K562 (cell line): ENCODE results near the gene PTPN20. TPM values are rescaled to one million over a fixed set of nuclear protein-coding genes. Genes with fewer than 3 reads are reported as not detected.
"Not testable (repeated sequence)": the region's sequence is repeated elsewhere in the genome, so short reads cannot be mapped to it uniquely, and the experiment has no call there.

Source experiments
- ATAC-seq: fragments of 200-7000 bp; cut with Tn5 transposase; 3 replicates; pipeline ENCODE4 v1.9.1; 2020; ENCODE audit warnings: moderate library complexity
- BruUV-seq: library from RNA; stranded (reverse); fragments of 400-500 nt; replicated peaks from 2 replicates; lab custom pipeline; 2021; lab: Mats Ljungman, UMichigan
- CTCF ChIA-PET: fragments of 300-600 bp; formaldehyde crosslinking; extraction: SDS; loops from one replicate; lab custom pipeline; 2021; ENCODE audit warnings: low intra/inter-chr PET ratio; lab: Yijun Ruan, JAX
- POLR2A ChIA-PET: fragments of 300-600, 350-650 bp; sonication (Branson Sonifier 250); formaldehyde crosslinking; extraction: SDS; loops from one replicate; lab custom pipeline; 2021; ENCODE audit warnings: antibody characterized with exemption, inconsistent platforms; lab: Yijun Ruan, JAX
- DNase-seq, 4 experiments: peaks; one replicate each; pipeline versions ENCODE4 v3.0.0 to v3.0.0-alpha.2; 2011 to 2018; ENCODE audit warnings: low spot score in 3 of 4, mixed read lengths in 3 of 4; ENCODE audit errors: extremely low read depth in 1 of 4
- FAIRE-seq: peaks from 2 replicates; lab custom pipeline; 2011; peaks lifted over from hg19 to GRCh38; lab: Jason Lieb, UNC
- H2AFZ ChIP-seq: 2 replicates; pipeline ENCODE4 v1.6.0; 2011; ENCODE audit warnings: low read depth, low read length, control low read depth, inconsistent platforms
- H3K27ac ChIP-seq: fragments of 200-600 bp; 3 replicates; pipeline ENCODE4 v1.8.0; 2011; ENCODE audit warnings: low read depth, mild to moderate bottlenecking, control low read depth, inconsistent platforms, low read length, moderate library complexity, mixed read lengths; ENCODE audit errors: extremely low read depth
- H3K27me3 ChIP-seq, 2 experiments: fragments of 300-600 bp in 1 of 2; 2 replicates in 1 of 2; 3 replicates in 1 of 2; pipeline versions ENCODE4 v1.6.0 to v1.8.0; 2011; ENCODE audit warnings: inconsistent platforms in 2 of 2, low read length in 2 of 2, mild to moderate bottlenecking in 1 of 2, mixed read lengths in 1 of 2, moderate library complexity in 1 of 2; ENCODE audit not compliant: control insufficient read depth in 2 of 2, insufficient read depth in 2 of 2
- H3K36me3 ChIP-seq: fragments of 300-600 bp; 3 replicates; pipeline ENCODE4 v1.8.0; 2011; ENCODE audit warnings: mild to moderate bottlenecking, low read length, inconsistent platforms; ENCODE audit not compliant: control insufficient read depth, insufficient read depth
- H3K4me1 ChIP-seq, 2 experiments: fragments of 200-600 bp in 1 of 2; replicated peaks in 1 of 2; 2 replicates in 1 of 2; 3 replicates in 1 of 2; pipeline versions ENCODE4 v1.5.1 to v1.8.0; 2011; ENCODE audit warnings: inconsistent platforms in 2 of 2, low read length in 2 of 2, mild to moderate bottlenecking in 1 of 2, mixed read lengths in 1 of 2, moderate library complexity in 1 of 2; ENCODE audit not compliant: control insufficient read depth in 2 of 2, insufficient read depth in 2 of 2
- H3K4me2 ChIP-seq: 2 replicates; pipeline ENCODE4 v1.6.1; 2011; ENCODE audit warnings: low read length, control low read depth, inconsistent platforms, mixed read lengths; ENCODE audit not compliant: insufficient read depth
- H3K4me3 ChIP-seq: fragments of 200-600 bp; sonication (generic), shearing (Covaris generic); 2 replicates; pipeline ENCODE4 v1.5.1; 2016; ENCODE audit warnings: control low read depth, inconsistent platforms
- H3K79me2 ChIP-seq: fragments of 200-600 bp; 3 replicates; pipeline ENCODE4 v1.8.0; 2011; ENCODE audit warnings: low read length, inconsistent platforms; ENCODE audit not compliant: control insufficient read depth, insufficient read depth
- H3K9ac ChIP-seq, 2 experiments: 2 replicates each; pipeline versions ENCODE4 v1.6.0 to v1.6.1; 2011; ENCODE audit warnings: low read depth in 2 of 2, low read length in 2 of 2, control low read depth in 1 of 2, inconsistent platforms in 1 of 2, mild to moderate bottlenecking in 1 of 2, mixed read lengths in 1 of 2; ENCODE audit not compliant: insufficient read depth in 1 of 2
- H3K9me1 ChIP-seq: one replicate; pipeline ENCODE4 v1.6.0; 2011; ENCODE audit warnings: inconsistent platforms, mild to moderate bottlenecking, low read length, moderate library complexity; ENCODE audit not compliant: control insufficient read depth, insufficient read depth
- H3K9me3 ChIP-seq: replicated peaks from 2 replicates; pipeline ENCODE4 v1.5.1; 2011; ENCODE audit warnings: low read depth, low read length, inconsistent platforms; ENCODE audit not compliant: control insufficient read depth, insufficient read depth
- H4K20me1 ChIP-seq: replicated peaks from 2 replicates; pipeline ENCODE4 v1.6.1; 2011; ENCODE audit warnings: low read length, inconsistent platforms, mixed read lengths; ENCODE audit not compliant: control insufficient read depth, insufficient read depth
- WGBS: fragments of 100-300 bp; shearing (Covaris generic); methylation state at CpG from one replicate; pipeline ENCODE4 v1.1.6; 2016; ENCODE audit warnings: low coverage, mixed read lengths; ENCODE audit not compliant: insufficient coverage; ENCODE audit errors: missing lambda C conversion rate; 5-methylcytosine and 5-hydroxymethylcytosine counted together
- in situ Hi-C: fragments of 300-500 bp; cut with MboI; formaldehyde crosslinking; loops from 4 replicates; pipeline ENCODE4 v1.15.0; 2018; ENCODE audit warnings: inconsistent platforms, mixed read lengths
- intact Hi-C: fragments of 100-400 bp; cut with micrococcal nuclease; formaldehyde crosslinking; loops from 2 replicates; pipeline ENCODE4 v1.14.2; 2022
- polyA plus RNA-seq, 8 experiments: library from polyadenylated mRNA; depleted of rRNA in 4 of 8; stranded (reverse) in 5 of 8; unstranded in 3 of 8; fragments of >200 nt; fragmentation: Nextera tagmentation in 2 of 8; fragmentation: Illumina TruSeq in 1 of 8; extraction: Ambion mirVana in 2 of 8; extraction: Trizol in 1 of 8; gene quantifications; 2 replicates each; pipeline versions ENCODE4 v1.2.1 to v1.2.3, GENCODE V29; 2011 to 2014; ENCODE audit warnings: inconsistent platforms in 1 of 8, missing spikeins in 1 of 8
- total RNA-seq, 7 experiments: library from RNA; depleted of rRNA in 6 of 7; stranded (reverse); fragments of >200 nt in 6 of 7; fragmentation: Illumina TruSeq in 2 of 7; extraction: Trizol in 2 of 7; gene quantifications; 2 replicates each; pipeline versions ENCODE4 v1.2.1 to v1.2.3, GENCODE V29; 2011 to 2021; ENCODE audit warnings: low replicate concordance in 1 of 7

The PTPN20 gene
- total and polyA plus RNA-seq, 9 of the 15 experiments (the other 6 are each of a cell fraction or from before 2014, with no cell fraction given): 0.03 to 0.18 (median 0.10) TPM; not detected in 6

GRCh38 chr10:46922498-46922897, 11.3 kb downstream of the PTPN20 start:
- H3K36me3 ChIP-seq, H3K27me3 ChIP-seq, H4K20me1 ChIP-seq, H3K79me2 ChIP-seq, POLR2A ChIA-PET, ATAC-seq, H3K27ac ChIP-seq, in situ Hi-C loops, H3K9me3 ChIP-seq, H3K4me1 ChIP-seq, CTCF ChIA-PET, intact Hi-C loops, BruUV-seq, H3K9me1 ChIP-seq, H2AFZ ChIP-seq, H3K4me2 ChIP-seq, H3K4me3 ChIP-seq, H3K9ac ChIP-seq, FAIRE-seq, DNase-seq: not testable (repeated sequence)
- 0% methylated on average over 1 of the region's 2 CpGs for WGBS

GRCh38 chr10:46925156-46925555, 13.9 kb downstream of the PTPN20 start:
- H3K4me3 ChIP-seq, H4K20me1 ChIP-seq, in situ Hi-C loops, H3K27me3 ChIP-seq, H2AFZ ChIP-seq, H3K27ac ChIP-seq, H3K4me1 ChIP-seq, BruUV-seq, FAIRE-seq, H3K79me2 ChIP-seq, ATAC-seq, H3K36me3 ChIP-seq, CTCF ChIA-PET, intact Hi-C loops, DNase-seq, H3K9ac ChIP-seq, H3K9me3 ChIP-seq, H3K4me2 ChIP-seq, POLR2A ChIA-PET, H3K9me1 ChIP-seq: not testable (repeated sequence)
- no CpG with 5 or more reads among the region's 2 CpGs for WGBS

GRCh38 chr10:46925853-46926252, 14.6 kb downstream of the PTPN20 start:
- DNase-seq (peak in 1 of 4 experiments; percentile 2), ATAC-seq (peak; percentile 87)
- FAIRE-seq, H3K36me3 ChIP-seq, H2AFZ ChIP-seq, H3K27ac ChIP-seq, H3K9me1 ChIP-seq, H3K9ac ChIP-seq, H4K20me1 ChIP-seq, in situ Hi-C loops, H3K4me2 ChIP-seq, H3K27me3 ChIP-seq, CTCF ChIA-PET, BruUV-seq, H3K4me1 ChIP-seq, H3K9me3 ChIP-seq, H3K4me3 ChIP-seq, H3K79me2 ChIP-seq, POLR2A ChIA-PET, intact Hi-C loops: not testable (repeated sequence)
- no CpG with 5 or more reads among the region's 2 CpGs for WGBS

- intact Hi-C loops, H3K36me3 ChIP-seq, FAIRE-seq, POLR2A ChIA-PET, H4K20me1 ChIP-seq, H3K27me3 ChIP-seq, H3K27ac ChIP-seq, H3K79me2 ChIP-seq, BruUV-seq, CTCF ChIA-PET, H3K4me1 ChIP-seq, ATAC-seq, H3K9ac ChIP-seq, in situ Hi-C loops, H3K9me1 ChIP-seq, H3K4me3 ChIP-seq, H2AFZ ChIP-seq, H3K9me3 ChIP-seq, H3K4me2 ChIP-seq, DNase-seq: not testable (repeated sequence)
Measured at GRCh38 chr10:46928810-46929209, 17.6 kb downstream of the PTPN20 start.
